Activated CD4-positive, alpha-beta T cell treated with anti-CD3 and anti-CD28 coated beads, Interleukin-2, Interleukin-6, amounts not matched to agents 100 ng/mL and 50 ng/mL, durations not matched to agents 16 hours and 8 hours (primary cell): ENCODE data around the gene NQO2.
"Not testable (repeated sequence)": the region's sequence is repeated elsewhere in the genome, so short reads cannot be mapped to it uniquely, and the experiment has no call there.

ENCODE experiments used
- DNase-seq: peaks from one replicate; pipeline ENCODE4 v3.0.0-alpha.2; 2020

NQO2 gene

DNA sequence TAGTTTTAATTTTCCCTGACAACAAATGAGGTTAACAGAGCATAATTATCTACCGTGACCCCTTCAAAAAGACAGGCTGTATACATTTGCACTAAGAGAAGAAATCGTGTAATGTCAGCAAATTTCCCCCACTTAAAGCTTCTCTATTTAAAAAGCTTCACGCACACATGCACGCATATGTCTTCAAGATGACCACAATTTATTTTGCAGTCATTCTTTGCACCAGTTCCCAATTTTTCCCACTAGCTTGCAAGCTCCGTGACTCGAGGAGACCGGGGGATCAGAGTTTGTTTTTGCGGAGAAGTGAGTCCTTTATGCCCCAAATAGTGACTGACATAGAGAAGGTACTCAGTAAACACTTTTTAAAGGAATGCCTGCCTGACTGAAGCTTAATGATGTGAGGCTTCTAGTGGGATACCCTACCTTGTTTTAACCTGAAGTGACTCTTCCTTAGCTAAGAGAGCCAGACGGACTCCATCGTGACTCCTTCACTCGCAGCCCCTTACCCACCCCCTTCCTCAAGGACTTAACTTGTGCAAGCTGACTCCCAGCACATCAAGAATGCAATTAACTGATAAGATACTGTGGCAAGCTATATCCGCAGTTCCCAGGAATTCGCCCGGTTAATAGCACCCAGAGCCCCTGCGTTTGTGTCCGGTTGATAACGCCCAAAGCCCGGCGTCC lies 9.3 kb upstream of the NQO2 start:
- peak; percentile 23 for DNase-seq

DNA sequence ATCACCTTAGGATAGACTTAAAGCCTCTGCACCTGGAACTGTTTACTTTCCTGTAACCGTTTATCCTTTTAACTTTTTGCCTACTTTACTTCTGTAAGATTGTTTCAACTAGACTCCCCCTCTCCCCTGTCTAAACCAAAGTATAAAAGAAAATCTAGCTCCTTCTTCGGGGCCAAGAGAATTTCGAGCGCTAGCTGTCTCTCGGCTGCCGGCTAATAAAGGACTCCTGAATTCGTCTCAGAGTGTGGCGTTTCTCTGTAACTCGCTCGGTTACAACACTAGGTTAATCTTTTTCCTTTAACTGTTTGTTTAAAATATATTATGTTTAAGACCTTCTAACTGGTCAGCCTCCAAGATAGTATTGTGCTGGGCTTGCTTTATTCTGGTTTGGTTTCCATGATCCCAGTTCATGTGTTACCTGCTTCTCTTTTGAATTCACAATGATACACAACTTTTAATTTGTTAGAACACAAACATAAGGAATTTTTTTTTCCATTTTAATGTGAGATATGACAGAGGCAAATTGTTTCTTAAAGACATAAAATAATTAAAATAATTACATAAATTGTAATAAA lies 8.7 kb upstream of the NQO2 start:
- DNase-seq = no peak

DNA sequence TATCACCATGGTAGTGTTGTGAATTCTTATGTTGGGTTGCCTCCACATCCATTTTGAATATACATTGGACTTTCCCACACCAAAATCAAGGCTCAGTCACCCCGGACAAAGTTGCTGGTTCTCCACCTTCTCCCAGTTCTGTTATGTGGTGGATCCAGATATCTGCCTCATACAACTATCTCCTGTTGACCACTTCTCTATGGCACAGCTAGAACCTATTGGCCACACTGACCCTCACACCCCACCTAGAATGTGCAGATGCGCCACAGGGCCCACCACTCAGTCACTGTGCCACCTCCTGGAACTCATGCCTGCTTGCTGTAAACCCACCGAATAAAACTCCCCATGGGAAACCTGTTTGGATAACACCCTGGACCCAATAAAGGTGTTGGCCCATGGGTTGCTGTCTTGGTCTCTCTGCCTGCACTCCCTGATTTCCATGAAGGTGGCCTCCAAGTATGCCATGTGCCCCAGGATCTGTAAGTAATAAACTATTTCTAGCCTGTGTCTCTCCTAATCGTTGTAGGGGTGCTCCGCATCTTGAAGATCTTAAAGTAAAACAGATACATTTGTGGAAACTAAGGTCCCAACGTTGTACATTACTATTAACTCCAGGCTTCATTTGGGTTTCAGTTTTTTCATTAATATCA lies 7.2 kb upstream of the NQO2 start:
- no peak for DNase-seq

DNA sequence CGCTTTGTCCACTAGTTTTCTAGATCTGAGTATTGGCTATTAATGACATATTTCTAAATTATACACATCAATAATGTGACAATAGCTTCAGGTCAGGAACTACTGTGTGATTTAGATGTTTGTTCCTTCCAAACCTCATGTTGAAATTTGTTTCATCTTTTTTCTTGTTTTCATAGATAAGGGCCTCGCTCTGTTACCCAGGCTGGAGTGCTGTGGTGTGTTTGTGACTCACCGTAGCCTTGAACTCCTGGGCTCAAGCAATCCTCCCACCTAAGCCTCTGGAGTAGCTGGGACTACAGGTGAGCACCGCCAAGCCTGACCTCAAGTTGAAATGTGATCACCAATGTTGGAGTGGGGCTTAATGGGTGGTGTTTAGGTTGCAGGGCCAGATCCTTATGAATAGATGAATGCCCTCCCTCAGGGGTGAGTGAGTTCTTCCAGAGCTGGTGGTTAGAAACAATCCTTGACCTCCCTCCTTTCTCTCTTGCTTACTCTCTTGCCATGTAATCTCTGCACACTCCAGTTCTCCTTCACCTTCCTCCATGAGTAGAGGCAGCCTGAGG lies 5.9 kb upstream of the NQO2 start:
- no peak for DNase-seq

DNA sequence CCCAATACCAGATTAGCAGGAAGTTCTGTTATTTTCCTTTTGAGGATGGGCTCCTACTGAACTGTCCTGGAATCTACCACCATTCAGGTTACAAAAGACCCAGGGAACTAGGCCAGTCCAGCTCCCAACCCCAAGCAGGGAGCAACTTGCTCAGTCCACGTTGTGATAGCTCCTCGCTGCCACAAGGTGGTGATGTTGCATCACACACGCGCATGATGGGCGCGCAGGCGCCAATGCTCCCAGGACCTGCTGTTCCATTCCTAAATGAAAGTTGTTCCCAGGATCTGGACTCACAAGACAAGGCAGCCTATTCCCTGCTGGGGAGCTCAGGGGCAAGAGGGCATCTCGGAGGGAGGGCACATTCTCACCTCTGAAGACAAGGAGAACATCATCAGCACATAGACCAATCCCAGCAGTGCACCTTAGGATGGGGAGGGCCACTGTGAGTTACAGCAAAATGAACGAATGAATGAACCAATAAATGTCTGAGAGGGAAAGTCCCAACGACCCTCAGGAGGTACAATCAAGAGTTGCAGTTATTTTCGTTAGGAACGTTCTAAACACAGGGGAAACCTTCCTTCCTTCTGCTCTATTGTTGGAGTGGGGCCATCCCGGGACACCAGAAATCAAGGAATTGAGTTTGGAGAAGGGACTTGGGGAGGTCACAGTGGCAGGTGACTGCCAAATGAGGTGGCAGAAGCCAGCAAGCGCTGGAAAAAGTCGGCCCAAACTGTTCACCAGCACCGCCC lies 1.3 kb upstream of the NQO2 start:
- DNase-seq = peak; percentile 73

DNA sequence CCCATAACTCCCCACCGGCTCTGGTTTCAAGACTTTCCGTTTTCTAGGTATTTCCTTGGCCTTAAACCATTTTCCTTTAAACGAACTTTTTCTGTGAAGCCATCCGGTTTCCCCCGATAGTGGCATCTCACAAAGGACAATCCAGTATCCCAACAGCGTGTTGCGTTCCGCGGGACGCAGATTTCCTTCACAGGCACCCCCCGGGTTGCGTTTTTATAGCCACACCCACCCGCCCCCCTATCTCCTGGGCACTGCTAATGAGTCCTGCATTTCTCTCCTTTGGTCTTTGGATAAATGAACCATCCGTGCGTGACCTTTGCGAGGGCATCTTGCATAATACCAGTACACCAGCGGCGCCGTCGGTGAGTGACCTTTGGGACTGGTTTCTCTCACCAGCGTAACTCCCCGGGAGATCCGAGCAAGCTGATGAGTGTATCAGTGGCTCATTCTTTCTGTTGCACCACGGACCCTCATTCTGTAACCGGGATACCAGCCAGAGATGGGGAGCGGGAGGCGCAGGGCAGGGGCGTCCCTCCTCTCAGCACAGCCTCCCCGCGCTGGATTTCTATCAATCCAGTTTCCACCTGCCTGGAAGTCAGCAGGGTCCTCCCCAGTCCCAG lies 586 bp upstream of the NQO2 start:
- DNase-seq = peak; percentile 30

DNA sequence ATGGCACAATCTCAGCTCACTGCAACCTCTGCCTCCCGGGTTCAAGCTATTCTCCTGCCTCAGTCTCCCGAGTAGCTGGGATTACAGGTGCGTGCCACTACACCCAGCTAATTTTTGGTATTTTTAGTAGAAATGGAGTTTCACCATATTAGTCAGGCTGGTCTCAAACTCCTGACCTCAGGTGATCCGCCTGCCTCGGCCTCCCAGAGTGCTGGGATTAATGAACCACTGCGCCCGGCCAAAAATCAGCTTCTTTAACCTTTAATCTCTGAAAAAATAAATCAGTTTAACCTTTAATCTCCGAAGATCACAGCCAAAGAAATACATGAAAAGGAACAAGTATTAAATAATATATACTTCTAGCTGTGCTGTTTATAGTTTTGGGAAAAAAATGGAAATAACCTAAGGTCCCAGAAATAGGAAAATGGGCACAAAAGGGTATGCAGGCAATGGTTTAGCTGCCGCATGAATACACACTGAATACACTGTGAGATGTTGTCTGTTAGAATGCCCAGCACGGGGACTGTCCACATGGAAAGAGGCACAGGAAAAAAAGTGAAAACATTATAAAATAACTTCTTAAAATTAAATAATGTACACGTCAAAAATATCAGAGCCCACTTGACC lies 1.6 kb downstream of the NQO2 start:
- no peak for DNase-seq

DNA sequence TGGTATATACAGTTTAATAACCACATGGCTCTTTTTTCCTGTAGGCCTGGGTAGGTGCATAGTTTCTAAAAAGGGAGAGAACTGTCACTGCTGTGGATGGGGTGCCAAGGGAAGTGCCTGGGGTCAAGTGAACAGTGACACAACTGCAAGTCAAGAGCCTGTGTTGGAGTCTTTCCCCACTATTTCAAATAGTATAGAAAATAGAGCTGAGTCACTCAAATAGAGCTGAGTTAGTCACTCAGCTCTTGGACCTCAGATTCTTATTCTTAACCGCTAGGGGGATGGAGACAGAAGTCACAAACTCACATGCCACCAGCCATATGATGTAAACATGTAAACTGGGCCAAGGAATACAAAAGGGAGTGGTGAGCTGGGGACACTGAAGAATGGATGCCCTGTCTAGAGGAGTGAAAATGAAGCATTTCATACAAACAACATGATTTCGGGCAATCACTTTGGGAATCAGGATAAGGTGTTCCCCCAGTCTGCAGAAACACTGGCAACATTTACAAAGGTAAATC lies 2.1 kb downstream of the NQO2 start:
- DNase-seq = peak; percentile 75

DNA sequence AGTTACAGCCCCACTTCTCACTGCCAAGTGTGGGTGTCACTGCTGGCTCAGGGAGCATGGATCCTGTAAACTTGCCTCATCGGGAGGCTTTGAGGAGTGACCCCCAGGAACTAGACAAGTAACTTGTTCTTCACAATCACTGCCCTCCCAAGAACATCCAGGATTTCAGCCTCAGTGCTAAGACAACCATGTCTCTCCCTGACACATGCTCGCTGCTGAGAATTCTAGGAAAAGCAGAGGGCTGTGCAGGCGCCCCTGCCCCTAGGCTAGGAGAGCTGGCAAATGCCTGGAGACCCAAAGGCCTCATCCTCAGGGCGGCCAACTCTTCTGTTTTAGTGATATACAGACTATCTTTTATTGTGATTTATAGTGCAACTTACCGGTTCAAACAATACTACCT lies 3.5 kb downstream of the NQO2 start:
- DNase-seq = not testable (repeated sequence)

DNA sequence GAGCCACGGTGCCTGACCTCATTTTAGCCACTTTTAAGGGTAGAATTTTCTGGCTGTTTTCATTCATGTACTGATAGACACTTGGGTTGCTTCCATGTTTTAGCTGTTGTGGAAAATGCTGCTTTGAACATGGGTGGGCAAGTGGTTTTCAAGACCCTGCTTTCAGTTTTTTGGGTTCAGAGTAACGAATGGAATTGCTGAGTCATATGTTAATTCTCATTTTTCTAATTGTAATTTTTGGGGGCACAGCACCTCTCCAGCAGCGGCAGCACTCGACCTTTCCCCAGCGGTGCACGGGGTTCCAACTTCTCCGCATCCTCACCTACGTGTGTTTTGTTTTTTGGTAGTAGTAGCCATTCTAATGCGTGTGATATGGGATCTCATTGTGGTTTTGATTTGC lies 5.4 kb downstream of the NQO2 start:
- no peak for DNase-seq

DNA sequence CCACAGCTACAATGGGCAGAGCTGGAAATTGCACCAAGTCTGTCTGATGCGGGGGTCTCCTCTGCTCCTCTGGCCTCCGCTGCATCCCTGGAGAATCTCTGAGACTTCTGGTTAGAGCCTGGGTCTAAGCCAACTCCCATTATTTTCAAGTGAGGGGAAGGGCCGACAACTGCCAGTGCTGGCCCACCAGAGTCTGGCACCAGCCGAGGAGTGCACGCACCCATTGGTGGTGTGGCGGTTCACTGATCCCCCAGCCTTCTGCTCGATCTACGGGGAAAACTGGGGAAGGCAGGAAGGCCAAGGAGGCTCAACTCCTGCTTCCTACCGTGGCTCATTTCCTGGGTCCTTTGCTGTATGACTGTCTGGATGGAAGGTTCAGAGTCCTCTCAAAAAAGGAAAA lies 6.2 kb downstream of the NQO2 start:
- no peak for DNase-seq

DNA sequence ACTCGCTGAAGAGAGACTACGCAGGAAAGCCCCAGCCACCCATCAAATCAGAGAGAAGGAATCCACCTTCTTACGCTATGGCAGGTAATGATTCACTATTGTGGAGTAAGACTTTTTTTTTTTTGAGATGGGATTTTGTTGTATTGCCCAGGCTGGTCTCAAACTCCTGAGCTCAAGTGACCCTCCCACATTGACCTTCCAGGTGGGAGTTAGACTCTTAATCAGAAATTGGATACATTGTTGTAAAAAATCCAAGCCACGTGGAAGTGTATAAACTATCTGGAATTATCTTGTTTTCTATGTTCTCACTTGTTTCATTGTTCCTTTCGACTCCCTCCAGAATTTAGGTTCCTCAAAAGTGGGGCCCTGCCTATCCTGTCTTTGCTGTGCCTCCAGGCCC lies 6.8 kb downstream of the NQO2 start:
- no peak for DNase-seq

DNA sequence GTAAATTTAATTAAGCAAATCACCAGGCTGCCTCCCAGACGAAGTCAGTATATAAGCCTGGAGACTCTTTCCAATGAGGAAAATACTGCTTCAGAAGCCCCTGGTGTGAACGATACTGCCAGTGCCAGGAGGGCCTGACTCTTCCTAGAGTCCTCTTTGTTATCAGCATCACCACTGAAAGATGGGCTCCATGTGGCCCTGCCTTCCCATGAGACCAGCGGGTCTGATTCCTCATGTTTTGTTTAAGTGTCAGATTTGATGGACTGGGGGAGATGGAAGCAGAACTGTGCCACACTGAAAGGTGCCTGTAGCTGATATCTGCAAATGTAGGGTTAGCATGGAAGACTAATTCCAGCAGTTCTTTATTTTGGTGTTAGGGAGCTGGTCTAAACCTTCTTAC lies 7.9 kb downstream of the NQO2 start:
- no peak for DNase-seq

DNA sequence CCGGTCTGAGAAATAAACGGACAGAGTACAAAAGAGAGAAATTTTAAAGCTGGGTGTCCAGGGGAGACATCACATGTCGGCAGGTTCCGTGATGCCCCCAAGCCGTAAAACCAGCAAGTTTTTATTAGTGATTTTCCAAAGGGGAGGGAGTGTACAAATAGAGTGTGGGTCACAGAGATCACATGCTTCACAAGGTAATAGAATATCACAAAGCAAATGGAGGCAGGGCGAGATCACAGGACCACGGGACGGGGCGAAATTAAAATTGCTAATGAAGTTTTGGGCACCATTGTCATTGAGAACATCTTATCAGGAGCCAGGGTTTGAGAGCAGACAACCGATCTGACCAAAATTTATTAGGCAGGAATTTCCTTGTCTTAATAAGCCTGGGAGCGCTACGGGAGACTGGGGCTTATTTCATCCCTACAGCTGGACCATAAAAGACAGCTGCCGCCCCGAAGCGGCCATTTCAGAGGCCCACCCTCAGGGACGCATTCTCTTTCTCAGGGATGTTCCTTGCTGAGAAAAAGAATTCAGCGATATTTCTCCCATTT lies 9.1 kb downstream of the NQO2 start:
- not testable (repeated sequence) for DNase-seq

DNA sequence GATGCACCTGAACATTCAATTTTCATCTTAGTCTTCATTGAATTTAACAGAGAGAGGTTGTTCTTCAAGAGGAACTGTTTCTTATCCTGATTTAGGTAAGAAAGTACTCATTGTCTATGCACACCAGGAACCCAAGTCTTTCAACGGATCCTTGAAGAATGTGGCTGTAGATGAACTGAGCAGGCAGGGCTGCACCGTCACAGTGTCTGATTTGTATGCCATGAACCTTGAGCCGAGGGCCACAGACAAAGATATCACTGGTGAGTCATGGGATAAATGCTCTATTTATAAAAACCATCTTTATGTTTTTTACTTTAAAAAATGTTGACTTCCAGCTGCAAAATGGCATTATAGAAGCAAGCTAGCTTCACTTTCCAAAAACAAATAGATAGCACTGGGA lies 10.2 kb downstream of the NQO2 start:
- DNase-seq = no peak

DNA sequence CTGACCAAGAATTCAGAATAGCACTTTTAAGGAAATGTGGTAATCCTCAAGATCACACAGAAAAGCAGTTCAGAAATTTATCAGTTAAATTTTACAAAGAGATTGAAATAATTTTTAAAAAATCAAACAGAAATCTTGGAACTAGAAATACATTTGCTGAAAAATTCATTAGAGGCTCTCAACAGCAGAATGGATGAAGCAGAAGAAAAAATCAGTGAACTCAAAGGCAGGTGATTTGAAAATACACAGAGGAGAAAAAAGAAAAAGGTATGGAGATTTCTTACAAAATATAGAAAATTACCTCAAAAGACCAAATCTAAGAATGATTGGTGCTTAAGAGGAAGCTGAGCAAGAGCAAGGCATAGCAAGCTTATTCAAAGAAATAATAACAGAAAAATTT lies 11.5 kb downstream of the NQO2 start:
- no peak for DNase-seq

DNA sequence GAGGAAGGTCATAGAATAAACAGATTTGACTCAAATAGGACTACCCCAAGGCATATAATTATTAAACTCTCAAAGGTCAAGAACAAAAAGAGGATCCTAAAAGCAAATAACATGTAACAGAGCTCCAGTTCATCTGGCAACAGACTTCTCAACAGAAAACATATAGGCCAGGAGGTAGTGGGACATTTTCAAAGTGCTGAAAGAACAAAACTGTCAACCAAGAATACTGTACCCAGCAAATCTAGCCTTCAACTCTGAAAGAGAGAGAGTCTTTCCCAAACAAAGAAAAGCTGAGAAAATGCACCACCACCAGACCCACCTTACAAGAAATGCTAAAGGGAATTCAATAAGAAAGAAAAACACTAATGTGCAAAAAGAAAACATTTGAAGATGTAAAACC lies 11.9 kb downstream of the NQO2 start:
- no peak for DNase-seq

DNA sequence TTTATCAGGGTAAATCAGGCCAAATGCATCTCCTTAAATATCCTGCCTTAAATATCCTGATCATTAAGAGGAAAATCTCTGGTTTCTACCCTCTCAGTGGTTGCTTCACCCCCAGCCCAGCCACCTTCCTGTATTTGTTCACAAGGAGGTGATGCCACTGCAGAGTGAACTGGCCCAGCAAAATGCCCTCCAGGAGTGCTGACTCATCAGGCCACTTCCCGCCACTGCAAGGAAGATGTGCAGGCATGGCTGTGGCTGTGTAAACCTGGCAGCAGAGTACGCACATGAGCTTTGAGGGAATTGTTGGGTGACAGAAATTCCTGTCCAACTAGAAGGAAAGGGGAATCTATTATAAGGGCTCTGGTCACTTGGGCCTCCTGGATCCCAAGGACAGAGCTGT lies 13.8 kb downstream of the NQO2 start:
- peak; percentile 41 for DNase-seq

DNA sequence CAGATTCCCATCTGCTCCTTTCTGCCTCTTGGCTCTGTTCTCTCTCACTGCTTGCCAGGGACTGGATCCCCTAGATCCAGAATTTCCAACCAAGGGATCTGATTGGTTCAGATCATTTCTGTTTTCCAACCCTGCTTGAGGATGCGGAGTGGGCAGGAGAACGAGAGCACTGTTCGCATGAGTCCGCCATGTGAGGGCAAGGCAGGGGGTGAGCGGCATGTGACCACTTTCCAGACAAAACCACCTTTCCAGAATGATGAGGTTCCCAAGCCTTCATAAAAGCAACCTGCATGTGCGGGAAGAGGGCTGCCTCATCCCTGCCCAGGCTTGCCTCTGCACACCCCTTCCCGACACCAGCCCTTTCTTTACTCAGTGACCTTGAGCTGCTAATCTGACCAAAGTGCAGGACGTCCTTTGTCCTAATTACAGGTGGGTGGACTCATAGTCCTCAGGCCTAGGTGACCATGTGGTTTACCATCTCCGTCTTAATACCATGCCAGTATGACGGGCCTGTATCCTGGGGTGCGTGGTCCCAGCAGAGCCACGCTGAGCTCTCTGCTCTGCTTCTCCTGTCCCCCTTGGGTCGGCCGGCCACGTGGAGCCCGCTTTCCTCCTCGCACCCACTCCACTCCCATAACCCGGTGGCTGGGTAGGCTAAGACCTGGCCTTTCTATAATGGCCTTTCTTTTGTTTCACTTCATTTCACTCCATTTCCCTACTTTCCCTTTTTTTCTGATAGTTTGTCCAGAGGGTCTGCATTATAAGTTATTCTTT lies 14.4 kb downstream of the NQO2 start:
- DNase-seq = no peak

DNA sequence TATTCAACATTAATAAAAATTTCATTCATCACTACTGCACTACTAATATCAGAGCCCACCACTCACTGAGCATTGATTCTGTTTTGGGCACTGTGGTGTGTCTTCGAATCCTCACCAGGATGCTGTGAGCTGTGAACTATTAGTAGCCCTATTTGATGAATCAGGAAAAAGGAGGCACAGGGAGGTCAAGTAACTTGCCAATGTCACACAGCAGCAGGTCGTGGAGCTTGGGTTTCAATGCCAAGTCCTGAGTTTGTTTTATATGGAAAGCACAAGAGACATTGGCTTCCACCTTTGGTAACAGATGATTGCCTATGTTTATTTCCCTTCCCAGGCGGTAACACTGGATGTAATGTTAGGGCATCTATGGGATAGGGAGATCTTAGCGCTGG lies 15.0 kb downstream of the NQO2 start:
- DNase-seq = no peak

DNA sequence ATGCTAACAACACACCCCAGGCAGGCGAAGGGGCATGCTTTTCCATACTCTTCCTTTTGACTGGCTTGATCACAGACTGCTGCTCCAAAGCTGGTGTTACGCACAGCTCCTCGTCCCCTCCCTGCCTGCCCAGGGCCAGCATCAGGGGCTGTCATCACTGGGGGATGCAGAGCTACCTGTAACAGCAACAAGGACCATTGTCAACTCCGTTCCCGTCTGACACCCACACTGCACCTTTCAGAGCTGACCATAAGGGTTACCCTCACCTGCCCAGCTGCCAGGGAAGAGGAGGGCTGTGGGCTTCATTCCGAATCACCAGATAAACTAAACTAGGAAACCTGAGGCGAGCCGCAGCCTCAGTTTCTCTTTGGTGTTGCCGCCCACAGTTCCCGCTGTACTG lies 15.4 kb downstream of the NQO2 start:
- no peak for DNase-seq
